ENCODE data around the gene CRYL1. TPM values are rescaled to one million over a fixed set of nuclear protein-coding genes. Genes with fewer than 3 reads are reported as not detected.

Gene CRYL1
- total and polyA plus RNA-seq, 9 of the 15 experiments (the other 6 are each of a cell fraction or from before 2014, with no cell fraction given), result 1.0 to 6.9 (median 2.4) TPM

- TF ChIP-seq TCF7L2 (IDR thresholded peaks at IDR 0.05; ENCODE audit: low read depth, low read length) (no peak), ZNF12 (CRISPR knock-in tag; IDR thresholded peaks at IDR 0.05) (no peak)
Measured at GRCh38 chr13:20371825-20372224, 153.8 kb downstream of the CRYL1 start (continued).

- no peaks in the 10 kb centered on the region for H3K4me1 ChIP-seq (replicated peaks in 1 of 2; ENCODE audit: control insufficient read depth in 2 of 2, insufficient read depth in 2 of 2, low read length in 2 of 2)
- no peaks in the 10 kb centered on the region for H3K79me2 ChIP-seq (ENCODE audit: control insufficient read depth, insufficient read depth, low read length)
- H3K4me2 ChIP-seq (ENCODE audit: insufficient read depth, low read length), result no peak overlapping the region
- H4K20me1 ChIP-seq (replicated peaks; ENCODE audit: control insufficient read depth, insufficient read depth, low read length), result no peaks in the 10 kb centered on the region
- FAIRE-seq (no peak), DNase-seq (ENCODE audit: extremely low read depth in 1 of 4, low spot score in 3 of 4) (no peak), ATAC-seq (no peak)
- CTCF ChIA-PET (ENCODE audit: low intra/inter-chr PET ratio), result no interaction called here
- no peaks in the 10 kb centered on the region for H3K9me1 ChIP-seq (ENCODE audit: control insufficient read depth, insufficient read depth, low read length)
- POLR2A ChIA-PET, result no interaction called here
- no TSS peak for BruUV-seq (replicated peaks)
- intact Hi-C loops (cut with micrococcal nuclease), result no loop called here
- H3K4me3 ChIP-seq, result no peak overlapping the region
- no peaks in the 10 kb centered on the region for H3K9me3 ChIP-seq (replicated peaks; ENCODE audit: control insufficient read depth, insufficient read depth, low read depth, low read length)
- in situ Hi-C loops (cut with MboI), result no loop called here
- H3K36me3 ChIP-seq (ENCODE audit: control insufficient read depth, insufficient read depth, low read length), result no peaks in the 10 kb centered on the region
- no peak overlapping the region for H2AFZ ChIP-seq (ENCODE audit: low read depth, low read length)
- no peak overlapping the region for H3K27ac ChIP-seq (ENCODE audit: extremely low read depth, low read depth, low read length)
- H3K9ac ChIP-seq (ENCODE audit: insufficient read depth in 1 of 2, low read depth in 2 of 2, low read length in 2 of 2), result no peak overlapping the region
- WGBS (ENCODE audit: insufficient coverage, low coverage, missing lambda C conversion rate), result 10% methylated on average over 2 of the region's 2 CpGs
- no peaks in the 10 kb centered on the region; a peak in 2 of 5 replicates for H3K27me3 ChIP-seq (ENCODE audit: control insufficient read depth in 2 of 2, insufficient read depth in 2 of 2, low read length in 2 of 2)
- TF ChIP-seq CHAMP1 (IDR thresholded peaks at IDR 0.05), result no peak
- no peak for TF ChIP-seq PBX2 (CRISPR knock-in tag; IDR thresholded peaks at IDR 0.05; ENCODE audit: low read depth)
- TF ChIP-seq PBX2 (tag; conservative IDR thresholded peaks at IDR 0.05; ENCODE audit: low read depth), result no peak
- TF ChIP-seq TSHZ1 (CRISPR knock-in tag; IDR thresholded peaks at IDR 0.05), result no peak
- TF ChIP-seq MEF2A (IDR thresholded peaks at IDR 0.05; ENCODE audit: control insufficient read depth, low read depth, low read length), result no peak
- no peak for TF ChIP-seq ZEB2 (IDR thresholded peaks at IDR 0.05)
- TF ChIP-seq ESRRA (IDR thresholded peaks at IDR 0.05; ENCODE audit: borderline replicate concordance, low read depth), result no peak
- TF ChIP-seq ETS1 (conservative IDR thresholded peaks at IDR 0.05; ENCODE audit: control insufficient read depth, low read depth, low read length), result no peak
- no peak for TF ChIP-seq MEIS2 (IDR thresholded peaks at IDR 0.05; ENCODE audit: partially characterized antibody)
Measured at GRCh38 chr13:20370815-20371421, 154.7 kb downstream of the CRYL1 start.

Measured in K562 (cell line).